NCI-H446 treated with DMSO at 0.1 percent for 48 hours (cell line): ENCODE measurements around the gene KRT83.

ENCODE experiments used
- DNase-seq: peaks from one replicate; lab custom pipeline; 2025; lab: John Stamatoyannopoulos, UW

The KRT83 gene

DNA sequence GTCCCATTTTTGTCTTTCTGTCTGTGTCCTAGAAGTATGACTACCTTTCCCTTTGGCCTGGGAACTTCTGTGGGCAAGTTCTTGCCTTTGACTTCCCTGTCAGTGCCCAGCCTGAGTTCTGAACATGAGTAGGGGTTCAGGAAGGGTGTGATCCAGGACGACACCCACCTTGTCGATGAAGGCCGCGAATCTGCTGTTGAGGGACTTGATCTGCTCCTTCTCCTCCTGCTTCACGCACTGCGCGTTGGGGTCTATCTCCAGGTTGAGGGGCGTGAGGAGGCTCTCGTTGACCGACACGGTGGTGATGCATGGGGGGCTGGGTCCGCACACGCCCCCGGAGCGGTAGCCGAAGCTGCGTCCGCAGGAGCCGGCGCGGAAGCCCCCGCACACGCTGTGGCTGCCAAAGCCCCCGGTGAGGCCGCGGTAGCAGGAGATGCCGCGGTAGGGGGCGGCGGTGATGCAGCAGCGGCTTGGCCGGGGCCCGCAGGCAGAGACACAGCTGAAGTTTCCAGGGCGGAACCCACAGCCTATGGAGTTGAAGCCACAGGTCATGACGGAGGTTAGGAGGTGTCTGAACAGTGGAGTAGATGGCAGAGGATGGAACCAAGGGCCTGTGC, at the start of gene KRT83:
Gene KRT83, minus strand, starts transcription at position 615 of the 617 bp plus-strand sequence. Its CDS starts 63 bp downstream, at position 552.
- DNase-seq = no peak

DNA sequence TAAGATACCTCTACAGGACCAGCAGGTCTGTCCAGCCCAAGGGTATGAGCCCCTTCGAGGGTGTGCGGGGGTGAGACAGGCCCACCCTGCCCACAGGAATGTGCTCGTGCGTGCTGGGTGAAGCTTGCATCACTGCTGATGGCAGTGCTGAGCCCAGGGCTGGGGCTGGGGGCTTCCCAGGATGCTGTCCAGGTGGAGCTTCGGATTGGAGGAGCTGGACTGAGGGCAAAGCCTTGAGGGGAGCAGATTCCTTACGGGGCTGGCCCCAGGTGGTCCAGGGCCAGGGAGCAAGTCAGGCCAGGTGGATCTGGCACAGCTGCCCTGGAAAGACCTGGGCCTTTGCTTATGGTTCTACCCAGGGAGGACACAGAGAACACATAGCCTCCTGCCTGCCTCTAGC, 48.6 kb upstream of the KRT83 start:
- DNase-seq = no peak

DNA sequence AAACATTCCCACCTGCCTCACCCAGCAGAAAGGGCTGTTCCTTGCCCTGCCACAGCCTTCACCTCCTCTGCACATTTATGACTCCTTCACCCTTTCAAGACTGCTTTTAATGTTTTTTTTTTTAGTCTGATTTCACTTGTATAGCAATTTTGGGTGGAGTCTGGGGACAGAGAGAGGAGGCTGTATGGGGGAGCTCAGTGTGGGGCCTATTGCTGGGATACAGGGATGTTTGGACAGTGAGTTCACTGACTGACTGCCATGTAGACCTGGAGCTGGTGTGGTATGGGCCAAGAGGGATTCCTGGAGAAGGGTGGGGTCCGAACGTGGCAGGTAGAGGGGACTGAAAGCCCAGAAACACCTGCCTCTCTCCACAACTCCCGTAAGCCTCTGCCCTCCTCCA, 48.0 kb upstream of the KRT83 start:
- DNase-seq = no peak

DNA sequence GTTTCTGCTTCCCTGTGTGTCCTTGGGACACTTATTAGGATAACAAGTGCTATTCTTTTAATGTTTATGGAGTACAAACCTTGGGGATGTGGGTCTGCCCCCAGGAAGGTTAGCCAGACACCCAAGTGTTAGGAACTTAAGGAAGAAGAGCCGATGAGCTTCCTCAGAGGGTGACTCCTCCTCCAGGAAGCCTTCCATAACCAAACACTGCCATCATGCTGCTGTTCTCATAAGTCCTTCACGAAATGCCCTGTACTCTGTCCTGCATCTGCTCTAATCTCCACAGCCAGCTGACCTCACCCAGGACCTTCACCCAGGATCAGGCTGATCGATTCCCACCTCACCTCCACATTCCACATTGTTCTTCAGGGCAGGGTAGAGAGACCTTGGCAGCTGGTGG, 47.3 kb upstream of the KRT83 start:
- no peak for DNase-seq

DNA sequence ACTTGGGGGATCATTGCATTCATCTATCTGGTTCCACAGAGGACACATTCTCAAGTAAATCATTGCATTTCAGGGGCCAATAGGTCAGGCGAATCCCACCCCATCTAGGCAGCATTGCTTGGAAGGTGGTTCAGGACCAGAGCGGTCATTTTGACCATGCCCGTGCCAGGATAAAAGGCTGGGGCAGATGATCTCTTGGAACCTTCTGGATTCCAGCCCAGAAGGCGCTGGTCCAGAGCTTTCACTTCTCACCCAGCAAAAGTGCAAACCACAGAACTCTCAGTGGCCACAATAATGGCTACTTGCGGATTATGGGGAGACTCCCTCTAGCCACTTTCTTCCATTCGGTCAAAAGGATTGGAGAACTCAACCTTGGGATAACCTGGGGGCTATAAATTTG, 46.7 kb upstream of the KRT83 start:
- DNase-seq = no peak

DNA sequence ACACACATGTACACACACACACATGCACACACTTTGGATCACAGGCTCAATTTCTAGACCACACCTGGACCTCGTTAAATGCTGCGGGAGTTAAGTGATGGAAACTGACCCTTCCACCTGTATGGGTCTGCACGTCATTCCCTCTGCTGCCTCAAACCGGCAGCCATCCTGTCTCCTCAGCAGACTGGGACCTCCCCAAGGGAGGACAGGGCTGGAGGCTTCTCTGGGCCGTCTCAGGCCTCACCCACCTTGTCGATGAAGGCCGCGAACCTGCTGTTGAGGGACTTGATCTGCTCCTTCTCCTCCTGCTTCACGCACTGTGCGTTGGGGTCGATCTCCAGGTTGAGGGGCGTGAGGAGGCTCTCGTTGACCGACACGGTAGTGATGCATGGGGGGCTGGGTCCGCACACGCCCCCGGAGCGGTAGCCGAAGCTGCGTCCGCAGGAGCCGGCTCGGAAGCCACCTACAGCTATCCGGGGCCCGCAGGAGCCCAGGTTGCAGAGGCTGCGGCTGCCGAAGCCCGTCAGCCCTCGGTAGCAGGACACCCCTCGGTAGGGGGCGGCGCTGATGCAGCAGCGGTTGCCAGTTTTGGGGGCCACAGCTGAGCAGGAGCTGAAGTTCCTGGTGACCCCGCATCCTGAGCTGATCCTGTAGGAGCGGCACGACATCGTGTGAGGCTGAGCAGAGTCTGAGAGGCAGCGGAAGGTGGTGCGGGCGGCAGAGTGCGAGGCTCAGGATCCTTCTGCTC, 45.7 kb upstream of the KRT83 start, which contains the start of gene KRT85:
Gene KRT85, minus strand, starts transcription at position 744 of the 748 bp plus-strand sequence. Its CDS starts 76 bp downstream, at position 668.
- no peak for DNase-seq

DNA sequence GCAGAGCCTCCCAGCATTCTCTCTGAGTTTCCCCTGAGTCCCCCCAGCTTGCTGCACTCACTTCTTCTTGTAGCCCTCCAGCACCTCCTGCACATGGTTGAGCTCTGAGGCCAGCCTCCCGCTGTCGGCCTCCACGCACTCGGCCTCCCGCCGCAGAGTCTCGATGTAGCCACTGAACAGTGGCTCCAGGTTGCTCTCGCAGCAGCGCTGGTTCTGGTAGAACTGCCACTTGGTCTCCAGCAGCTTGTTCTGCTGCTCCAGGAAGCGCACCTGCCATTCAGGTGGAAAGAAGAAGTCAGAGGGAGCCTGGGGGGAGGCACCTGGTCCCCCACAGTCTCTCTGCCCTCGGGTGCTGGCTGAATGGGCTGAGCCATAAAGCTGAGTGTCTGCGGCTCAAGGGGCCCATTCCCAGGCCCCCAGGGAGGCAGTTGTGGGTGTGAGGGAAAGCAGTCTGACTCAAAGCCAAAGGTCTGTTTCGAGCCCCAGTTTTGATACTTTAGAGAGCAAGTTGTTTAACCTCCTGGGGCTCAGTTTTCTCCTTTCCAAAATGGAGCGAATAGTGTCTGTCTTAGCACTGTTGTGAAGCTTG, 43.8 kb upstream of the KRT83 start:
- no peak for DNase-seq

DNA sequence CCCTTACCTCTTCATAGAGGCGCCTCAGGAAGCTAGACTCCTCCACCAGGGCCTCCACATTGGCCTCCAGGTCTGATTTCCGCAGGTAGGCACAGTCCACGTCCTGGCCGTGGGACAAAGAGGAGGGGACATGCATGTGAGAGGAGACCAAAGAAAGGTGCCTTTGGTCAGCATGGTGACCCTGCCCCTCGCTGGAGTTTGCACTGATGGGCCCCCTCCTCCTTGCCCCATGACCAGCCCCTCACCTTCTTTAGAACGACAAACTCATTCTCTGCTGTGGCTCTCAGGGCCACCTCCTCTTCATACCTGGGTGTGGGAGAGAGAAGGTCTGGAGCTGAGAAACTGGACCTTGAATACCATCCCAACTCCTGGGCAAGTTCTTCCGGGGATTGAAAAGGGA, 42.9 kb upstream of the KRT83 start:
- no peak for DNase-seq

DNA sequence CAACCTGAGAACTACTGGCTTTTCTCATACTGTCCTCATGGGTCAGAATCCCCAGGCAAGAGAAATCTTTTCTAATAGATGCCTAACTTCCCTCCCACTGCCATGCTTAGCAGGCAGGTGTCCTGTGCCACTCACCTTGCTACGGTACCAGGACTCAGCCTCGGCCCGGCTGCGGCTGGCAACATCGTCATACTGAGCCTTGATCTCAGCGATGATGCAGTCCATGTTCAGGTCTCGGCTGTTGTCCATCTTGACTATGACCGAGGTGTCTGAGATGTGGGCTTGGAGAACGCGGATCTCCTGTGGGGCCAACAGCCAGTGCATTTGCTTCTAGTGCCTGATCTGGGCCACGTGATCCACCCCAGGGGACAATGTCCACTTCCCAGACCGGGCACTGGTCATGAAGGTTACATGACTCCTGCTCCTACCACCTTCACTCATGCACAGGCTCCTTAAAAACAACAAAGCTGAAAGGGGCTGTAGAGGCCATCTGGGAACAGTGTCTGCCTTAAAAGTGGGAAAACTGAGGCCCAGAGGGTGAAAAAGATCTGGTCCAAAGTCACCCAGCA, 42.0 kb upstream of the KRT83 start:
- DNase-seq = no peak

DNA sequence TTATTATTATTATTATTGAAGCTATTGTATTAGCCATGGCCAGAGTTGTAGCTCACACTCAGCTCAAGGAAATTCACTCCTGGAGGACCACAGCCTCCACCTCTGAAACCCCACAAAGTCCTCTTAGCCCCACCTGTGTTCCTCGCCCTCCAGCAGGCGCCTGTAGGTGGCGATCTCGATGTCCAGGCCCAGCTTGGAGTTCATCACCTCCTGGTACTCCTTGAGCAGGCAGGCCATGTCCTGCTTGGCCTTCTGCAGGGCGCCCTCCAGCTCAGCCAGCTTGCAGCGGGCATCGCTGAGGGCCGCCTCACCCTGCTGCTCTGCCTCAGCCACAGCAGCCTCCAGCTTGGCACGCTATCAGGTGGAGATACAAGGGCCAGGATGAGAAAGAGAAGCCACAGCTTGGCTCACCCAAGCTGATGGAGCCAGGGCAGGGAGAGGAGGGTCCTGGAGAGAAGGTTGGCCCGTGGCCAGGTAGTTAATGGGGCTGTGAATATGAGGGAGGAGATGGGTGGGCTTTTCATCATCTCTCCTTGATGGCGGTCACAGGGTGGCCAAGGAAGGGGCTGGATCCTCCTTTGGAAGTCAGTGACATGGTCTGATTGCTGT, 41.0 kb upstream of the KRT83 start:
- no peak for DNase-seq

DNA sequence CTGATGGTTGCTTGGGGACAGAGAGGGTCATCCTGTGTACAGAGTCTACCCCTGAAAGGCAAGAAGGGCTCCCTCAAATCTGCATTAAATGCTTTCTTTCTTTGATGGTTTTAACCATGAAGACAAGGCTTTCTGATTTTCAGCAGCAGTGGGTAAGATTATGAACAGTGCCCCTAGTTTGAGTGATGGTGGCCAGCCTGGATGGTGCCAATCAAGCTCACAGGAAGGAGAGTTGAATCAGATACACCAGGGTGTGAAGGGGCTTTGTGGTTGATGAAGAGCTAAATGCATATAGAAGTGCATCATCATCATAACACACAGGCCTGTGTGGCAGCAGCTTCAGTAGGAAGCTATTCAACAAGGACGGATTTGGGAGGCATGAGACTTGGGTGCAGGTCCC, 40.4 kb upstream of the KRT83 start:
- no peak for DNase-seq

DNA sequence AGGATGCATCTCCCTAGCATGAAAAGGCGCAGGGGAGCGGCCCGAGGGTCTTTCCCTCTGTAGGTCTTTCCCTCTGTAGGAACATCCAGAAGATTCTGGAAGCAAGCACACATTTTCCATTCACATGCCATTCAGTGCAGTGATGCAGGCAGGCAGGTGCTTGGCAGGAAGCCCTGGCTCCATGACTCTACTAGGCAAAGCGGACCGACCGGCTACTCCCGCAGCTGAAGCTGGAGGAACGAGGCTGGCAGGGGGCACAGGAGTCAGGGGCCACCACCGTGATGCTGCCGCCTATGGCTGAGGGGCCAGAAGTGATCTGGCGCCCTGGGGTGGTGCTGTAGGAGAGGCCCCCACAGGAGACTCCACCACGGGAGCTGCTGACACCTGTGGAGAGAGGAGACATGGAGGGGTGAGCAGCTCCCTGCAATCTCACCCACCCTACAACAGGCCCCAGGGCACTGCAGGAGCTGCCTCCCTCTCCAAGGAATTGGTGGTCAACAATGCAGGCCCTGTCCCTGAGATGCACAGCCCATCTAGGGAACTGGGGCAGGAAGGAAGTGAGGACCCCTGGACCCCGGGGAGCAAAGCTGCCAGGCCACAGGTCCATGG, 39.6 kb upstream of the KRT83 start:
- DNase-seq = no peak

DNA sequence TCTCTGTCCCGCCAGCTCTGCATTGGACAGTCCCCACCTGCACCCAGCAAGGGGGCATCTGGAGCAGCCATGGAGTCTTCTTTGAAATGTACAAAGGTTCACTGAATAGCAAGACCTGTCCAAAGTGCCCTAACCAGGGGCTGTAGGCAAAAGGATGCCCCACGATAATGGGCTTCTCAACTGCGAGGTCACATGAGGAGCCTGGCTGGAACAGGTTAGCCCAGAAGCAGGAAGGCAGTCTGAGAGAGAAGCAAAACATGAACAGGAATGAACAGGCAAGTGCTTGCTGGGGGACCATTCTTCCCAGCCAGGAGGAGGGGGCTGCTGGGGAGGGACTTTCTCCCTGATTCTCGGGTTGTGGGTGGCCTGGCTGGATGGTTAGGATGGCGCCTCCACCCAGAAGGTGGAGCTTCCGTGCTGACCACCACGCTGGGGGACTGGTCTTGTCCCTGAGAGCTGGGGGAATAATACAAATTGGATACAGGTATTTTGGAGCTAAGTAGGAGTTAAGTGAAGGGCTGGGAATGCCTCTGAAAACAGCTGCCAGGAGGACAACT, 39.0 kb upstream of the KRT83 start:
- DNase-seq = no peak

DNA sequence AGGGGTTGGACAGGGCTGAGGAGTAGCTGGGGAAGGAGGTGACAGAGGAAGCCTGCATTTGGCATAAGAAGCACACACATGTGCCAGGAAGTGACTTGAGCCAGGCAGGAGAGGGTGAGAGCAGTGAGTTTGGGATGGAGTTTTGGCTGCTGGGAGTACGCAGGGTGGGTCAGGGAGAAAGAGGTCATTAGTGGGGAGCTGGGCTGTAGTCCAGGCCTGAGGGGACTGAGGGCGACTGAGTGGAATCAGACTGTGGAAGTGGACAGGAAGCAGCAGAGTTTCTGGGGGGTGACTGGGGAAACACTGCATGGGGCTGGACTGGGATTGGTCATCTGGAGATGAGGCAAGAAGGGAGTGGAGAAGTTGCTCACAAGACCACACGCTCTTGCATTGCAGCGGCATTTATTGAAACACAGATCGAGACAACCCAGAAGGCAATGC, 38.4 kb upstream of the KRT83 start:
- DNase-seq = no peak

DNA sequence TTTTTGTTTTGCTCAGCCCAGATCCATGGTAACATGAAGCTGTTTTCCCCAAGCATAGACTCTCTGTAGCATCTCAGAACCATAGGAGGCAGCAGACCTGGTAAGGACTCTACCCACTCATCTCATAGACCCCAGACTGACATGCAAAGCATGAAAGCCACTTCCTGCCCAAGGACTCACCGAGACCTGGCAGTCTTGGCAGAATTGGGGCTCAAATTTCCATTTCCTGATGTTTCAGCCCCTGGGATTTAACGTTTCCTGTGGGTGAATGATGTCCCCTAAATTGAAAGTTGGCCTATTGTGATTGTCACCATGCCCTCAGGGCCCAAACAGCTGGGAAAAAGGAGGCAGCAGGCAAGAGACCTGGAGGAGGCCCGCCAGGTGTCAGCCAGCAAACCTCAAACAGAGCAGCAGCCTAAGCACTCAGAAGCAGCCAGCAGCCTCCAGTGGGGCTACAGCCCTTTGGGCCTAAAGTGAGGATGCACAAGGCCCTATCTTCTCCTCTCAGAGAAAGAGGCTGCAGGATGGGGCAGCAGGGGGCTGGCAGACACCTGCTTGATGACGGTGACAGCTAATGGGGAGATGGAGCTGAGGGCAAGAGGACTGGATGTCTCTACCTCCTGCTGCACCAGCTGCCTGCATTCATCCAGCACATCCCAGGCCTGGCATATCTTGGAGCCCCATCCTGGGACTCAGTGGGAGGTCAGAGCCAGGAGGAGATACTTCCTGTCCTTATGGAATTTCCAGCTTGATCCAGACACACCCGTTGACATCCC, 37.6 kb upstream of the KRT83 start:
- DNase-seq = no peak

DNA sequence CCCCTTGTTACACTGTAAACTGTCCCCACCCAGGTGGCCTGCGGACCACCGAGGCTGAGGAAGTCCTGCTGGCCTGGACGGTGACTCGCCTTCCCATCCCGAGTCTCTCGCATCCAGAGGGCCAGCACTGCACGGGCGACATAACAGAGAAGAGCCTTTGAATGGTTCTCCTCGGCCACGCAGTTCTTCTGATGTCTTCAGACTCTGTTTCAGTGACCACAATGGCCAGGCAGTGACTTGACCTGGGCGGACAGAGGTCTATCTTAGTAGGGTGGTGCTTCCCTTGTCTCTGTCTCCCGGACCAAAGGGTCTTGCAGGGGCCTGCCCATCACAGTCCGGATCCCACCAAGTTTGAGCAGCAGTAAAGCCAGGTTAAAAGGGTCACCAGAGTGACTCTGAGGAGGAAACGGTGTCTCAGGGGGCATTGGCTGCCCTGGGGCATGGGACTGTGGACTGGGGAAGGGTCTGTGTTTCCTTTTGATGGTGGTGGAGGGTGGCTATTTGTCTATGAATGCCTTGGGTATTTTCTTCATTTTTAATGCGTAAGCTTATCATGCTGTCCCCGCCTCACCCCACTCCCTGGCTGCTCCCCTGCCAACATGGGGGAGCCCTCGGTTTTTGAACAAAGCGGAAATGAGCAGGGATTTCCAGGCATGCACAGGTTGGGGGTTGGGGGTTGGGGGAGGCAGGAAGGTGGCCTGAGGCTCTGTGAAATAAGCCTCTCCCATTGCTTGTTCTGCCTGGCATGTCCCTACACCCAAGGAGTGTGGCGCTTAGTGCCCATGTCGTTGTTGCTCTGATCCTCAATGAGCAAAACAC, 35.8 kb upstream of the KRT83 start:
- no peak for DNase-seq

DNA sequence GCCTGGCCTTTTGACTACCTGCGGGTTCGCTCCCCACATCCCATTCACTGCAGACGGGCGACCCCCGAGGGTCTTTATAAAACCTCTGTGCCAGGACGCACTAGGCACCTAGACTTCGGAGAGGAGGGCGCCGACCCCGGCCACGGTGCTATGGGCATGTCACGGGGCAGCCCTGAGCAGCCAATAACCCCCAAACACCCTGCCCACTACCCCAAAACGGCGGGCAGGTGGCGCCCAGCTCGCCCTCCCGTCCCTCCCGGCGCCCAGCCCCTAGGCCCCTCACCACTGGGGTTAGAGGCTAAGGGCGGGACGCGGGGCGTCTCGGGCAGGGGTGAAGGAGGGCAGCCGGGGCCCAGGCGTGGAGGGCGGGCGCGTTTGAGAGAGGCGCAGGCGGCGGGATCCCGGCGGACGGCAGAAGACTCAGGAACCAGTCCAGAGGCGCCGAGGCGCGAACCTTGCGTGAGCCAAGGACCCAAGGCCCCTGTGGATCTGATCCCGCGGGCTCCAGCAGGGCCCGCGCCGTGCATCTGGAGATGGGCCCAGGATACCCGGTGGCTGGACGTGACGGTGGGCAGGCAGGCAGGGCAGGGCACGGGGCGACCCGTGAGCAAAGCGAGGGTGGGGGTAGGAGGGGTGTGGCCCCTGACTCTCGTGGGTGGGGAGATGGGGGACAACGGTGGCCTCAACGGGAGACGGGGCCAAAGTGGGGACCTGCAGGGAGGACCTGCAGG, 35.0 kb upstream of the KRT83 start:
- no peak for DNase-seq

DNA sequence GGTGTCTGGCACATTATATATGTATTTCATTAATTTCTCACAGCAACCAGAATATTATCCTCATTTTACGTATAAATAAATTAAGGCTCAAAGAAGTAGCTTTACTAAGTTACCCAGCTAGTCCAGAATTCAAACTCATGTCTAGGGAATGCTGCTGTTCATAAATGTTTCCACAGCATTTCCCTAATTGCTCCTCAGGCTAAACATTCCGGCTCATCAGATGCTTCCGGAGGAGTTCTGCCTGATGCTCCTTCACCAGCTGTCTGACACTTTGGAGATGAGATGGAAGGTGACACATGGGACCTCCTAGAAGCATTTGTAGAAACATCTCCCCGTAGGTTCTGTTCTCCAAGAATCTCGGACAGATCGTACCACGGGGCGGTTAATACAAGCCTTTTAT, 34.0 kb upstream of the KRT83 start:
- DNase-seq = no peak

DNA sequence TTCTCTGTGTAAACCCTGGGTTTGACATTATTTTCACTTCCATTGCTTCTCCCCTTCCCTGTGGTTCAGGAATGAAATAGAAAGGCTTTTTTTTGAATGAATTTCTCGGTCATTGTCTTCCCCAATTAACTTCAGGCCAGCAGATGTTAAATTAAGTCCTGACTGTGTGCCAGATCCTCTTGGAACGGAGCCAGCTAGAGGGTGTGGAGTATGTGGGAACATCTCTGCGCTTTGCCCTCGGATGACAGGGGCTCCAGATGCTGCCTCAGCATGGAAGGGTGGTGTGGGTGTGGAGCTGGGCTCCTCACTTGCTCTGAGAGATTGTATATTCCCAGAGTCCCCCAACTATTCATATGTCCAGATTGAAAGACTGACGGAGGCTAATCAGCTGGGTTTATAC, 33.0 kb upstream of the KRT83 start:
- peak; percentile 38 for DNase-seq
